ENCODE measurements around the gene XCR1.
A peak's percentile ranks its signal among the peaks of the same experiment; 100 is the strongest.
"Not testable (repeated sequence)": the region's sequence is repeated elsewhere in the genome, so short reads cannot be mapped to it uniquely, and the experiment has no call there.

XCR1 gene

GRCh38 chr3:46027021-46027705 is at the start of gene XCR1:
TSS of gene XCR1 (minus strand) at chr3:46027483. CDS start at chr3:46021947, 5,536 bp downstream.
- no peak for DNase-seq

GRCh38 chr3:46076606-46077005 is 49.3 kb upstream of the XCR1 start:
- no peak for DNase-seq

- DNase-seq = no peak
Observed at GRCh38 chr3:46075816-46076215, 48.5 kb upstream of the XCR1 start.

GRCh38 chr3:46071222-46071858 is 44.1 kb upstream of the XCR1 start:
- DNase-seq = no peak

- peak; percentile 37 for DNase-seq
Observed at GRCh38 chr3:46070595-46071093, 43.4 kb upstream of the XCR1 start.

GRCh38 chr3:46068501-46068900 is 41.2 kb upstream of the XCR1 start:
- DNase-seq = no peak

- no peak for DNase-seq
Observed at GRCh38 chr3:46067401-46067800, 40.1 kb upstream of the XCR1 start.

- no peak for DNase-seq
Observed at GRCh38 chr3:46065750-46066256, 38.5 kb upstream of the XCR1 start.

- no peak for DNase-seq
Observed at GRCh38 chr3:46065294-46065705, 38.0 kb upstream of the XCR1 start.

GRCh38 chr3:46062679-46063078 is 35.4 kb upstream of the XCR1 start:
- DNase-seq = no peak

- no peak for DNase-seq
Observed at GRCh38 chr3:46061887-46062286, 34.6 kb upstream of the XCR1 start.

- DNase-seq = no peak
Observed at GRCh38 chr3:46061108-46061720, 33.9 kb upstream of the XCR1 start.

GRCh38 chr3:46060551-46060950 is 33.3 kb upstream of the XCR1 start:
- DNase-seq = no peak

GRCh38 chr3:46059432-46059831 is 32.1 kb upstream of the XCR1 start:
- DNase-seq = no peak

GRCh38 chr3:46058981-46059380 is 31.7 kb upstream of the XCR1 start:
- DNase-seq = no peak

GRCh38 chr3:46057716-46058115 is 30.4 kb upstream of the XCR1 start:
- DNase-seq = no peak

- DNase-seq = no peak
Observed at GRCh38 chr3:46056686-46057085, 29.4 kb upstream of the XCR1 start.

GRCh38 chr3:46053761-46054515 is 26.7 kb upstream of the XCR1 start:
- not testable (repeated sequence) for DNase-seq

GRCh38 chr3:46053265-46053664 is 26.0 kb upstream of the XCR1 start:
- not testable (repeated sequence) for DNase-seq

- DNase-seq = no peak
Observed at GRCh38 chr3:46052531-46052930, 25.2 kb upstream of the XCR1 start.

GRCh38 chr3:46049093-46049492 is 21.8 kb upstream of the XCR1 start:
- no peak for DNase-seq

GRCh38 chr3:46046231-46046630 is 18.9 kb upstream of the XCR1 start:
- not testable (repeated sequence) for DNase-seq

- DNase-seq = no peak
Observed at GRCh38 chr3:46038916-46039315, 11.6 kb upstream of the XCR1 start.

All from GF-D8 (cell line).